Aorta (tissue), 5 donors: ENCODE measurements around the gene SDHAF3. TPM values are rescaled to one million over a fixed set of nuclear protein-coding genes. Genes with fewer than 3 reads are reported as not detected.
A peak's percentile ranks its signal among the peaks of the same experiment; 100 is the strongest.
"Not testable (repeated sequence)": the region's sequence is repeated elsewhere in the genome, so short reads cannot be mapped to it uniquely, and the experiment has no call there.

Source experiments
- ATAC-seq: fragments of 200-7000 bp; cut with Tn5 transposase; one replicate; pipeline ENCODE4 v1.9.1; 2022; ENCODE audit warnings: moderate library complexity; ENCODE audit not compliant: low FRiP score
- DNase-seq, 2 donors: peaks; one replicate each; pipeline ENCODE4 v3.0.0-alpha.2; 2020
- H3K27ac ChIP-seq, 2 donors: one replicate each; pipeline ENCODE4 v1.5.1; 2013; ENCODE audit warnings: low read length in 2 of 2, mild to moderate bottlenecking in 2 of 2, moderate library complexity in 2 of 2, control low read depth in 1 of 2, inconsistent platforms in 1 of 2, low read depth in 1 of 2
- H3K27me3 ChIP-seq, 2 donors: one replicate each; pipeline ENCODE4 v1.6.1; 2013; ENCODE audit warnings: control low read depth in 1 of 2, low read length in 1 of 2, mild to moderate bottlenecking in 1 of 2, moderate library complexity in 1 of 2; ENCODE audit not compliant: insufficient read depth in 2 of 2, control insufficient read depth in 1 of 2
- H3K36me3 ChIP-seq, 2 donors: one replicate each; pipeline ENCODE4 v1.6.1; 2013; ENCODE audit warnings: control low read depth in 1 of 2, low read length in 1 of 2, mild to moderate bottlenecking in 1 of 2; ENCODE audit not compliant: insufficient read depth in 2 of 2, control insufficient read depth in 1 of 2
- H3K4me1 ChIP-seq, 2 donors: one replicate each; pipeline ENCODE4 v1.6.1; 2013; ENCODE audit warnings: low read length in 2 of 2, control low read depth in 1 of 2, mild to moderate bottlenecking in 1 of 2, moderate library complexity in 1 of 2; ENCODE audit not compliant: insufficient read depth in 2 of 2, control insufficient read depth in 1 of 2
- H3K4me3 ChIP-seq, 2 donors: one replicate each; pipeline ENCODE4 v1.5.1; 2013; ENCODE audit warnings: low read length in 2 of 2, control low read depth in 1 of 2, mild to moderate bottlenecking in 1 of 2
- H3K9me3 ChIP-seq: one replicate; pipeline ENCODE4 v1.6.1; 2013; ENCODE audit warnings: mild to moderate bottlenecking, low read length; ENCODE audit not compliant: control insufficient read depth
- WGBS, 2 donors: extraction: QIAGEN DNeasy Blood & Tissue Kit; methylation state at CpG; one replicate each; pipeline ENCODE4 v1.1.7; 2013; 5-methylcytosine and 5-hydroxymethylcytosine counted together
- intact Hi-C, 2 donors: fragments of 100-400 bp; cut with DNase I; formaldehyde crosslinking; loops; one replicate each; pipeline versions ENCODE4 v1.14.2 to v1.15.0; 2022
- polyA plus RNA-seq, 2 donors: library from polyadenylated mRNA; stranded (reverse); fragments of 200-250 nt; gene quantifications; one replicate each; pipeline ENCODE4 v1.2.3, GENCODE V29; 2013
- total RNA-seq, 2 donors: library from RNA; stranded (reverse); fragmentation: NEBNext Ultra II Directional; extraction: Animal tissue kit (Norgen Biotek cat#: 25700); gene quantifications; one replicate each; pipeline ENCODE4 v1.2.1, GENCODE V29; 2021
- donor health status: healthy with polysubstance abuse.
- donor health status: Bipolar disorder and iron deficiency.
- donor health status: DM: no; HTN: no; CAD: no.
- donor health status: DM: no; HTN: no; CAD: no.
- donor health status: DM: yes; HTN: yes; CAD: no.

Gene SDHAF3
- total and polyA plus RNA-seq, 4 donors = 6.5 to 11.1 (median 8.0) TPM

DNA sequence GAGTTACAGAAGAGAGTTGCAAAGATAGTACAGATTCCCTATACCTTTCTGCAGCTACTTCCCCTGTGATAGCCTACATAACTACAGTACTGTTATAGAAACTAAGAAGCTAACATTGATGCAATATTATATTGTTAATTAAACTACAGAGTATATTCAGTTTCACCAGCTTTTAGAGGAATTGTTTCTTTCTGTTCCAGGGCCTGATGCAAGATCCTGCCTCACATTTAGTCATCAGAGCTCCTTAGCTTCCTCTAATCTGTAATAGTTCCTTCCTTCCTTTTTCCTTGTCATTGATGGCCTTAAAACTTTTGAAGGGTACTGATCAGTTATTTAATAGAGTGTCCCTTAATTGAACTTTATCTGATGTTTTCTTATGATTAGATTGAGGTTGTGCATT, 56.8 kb downstream of the SDHAF3 start:
- DNase-seq (no peak), ATAC-seq (no peak)
- Histone ChIP-seq H3K27me3 (no peaks in the 10 kb centered on the region), H3K9me3 (no peaks in the 10 kb centered on the region), H3K27ac (no peak overlapping the region), H3K4me3 (no peak overlapping the region), H3K36me3 (no peaks in the 10 kb centered on the region), H3K4me1 (no peaks in the 10 kb centered on the region)
- intact Hi-C loops = no loop called here

DNA sequence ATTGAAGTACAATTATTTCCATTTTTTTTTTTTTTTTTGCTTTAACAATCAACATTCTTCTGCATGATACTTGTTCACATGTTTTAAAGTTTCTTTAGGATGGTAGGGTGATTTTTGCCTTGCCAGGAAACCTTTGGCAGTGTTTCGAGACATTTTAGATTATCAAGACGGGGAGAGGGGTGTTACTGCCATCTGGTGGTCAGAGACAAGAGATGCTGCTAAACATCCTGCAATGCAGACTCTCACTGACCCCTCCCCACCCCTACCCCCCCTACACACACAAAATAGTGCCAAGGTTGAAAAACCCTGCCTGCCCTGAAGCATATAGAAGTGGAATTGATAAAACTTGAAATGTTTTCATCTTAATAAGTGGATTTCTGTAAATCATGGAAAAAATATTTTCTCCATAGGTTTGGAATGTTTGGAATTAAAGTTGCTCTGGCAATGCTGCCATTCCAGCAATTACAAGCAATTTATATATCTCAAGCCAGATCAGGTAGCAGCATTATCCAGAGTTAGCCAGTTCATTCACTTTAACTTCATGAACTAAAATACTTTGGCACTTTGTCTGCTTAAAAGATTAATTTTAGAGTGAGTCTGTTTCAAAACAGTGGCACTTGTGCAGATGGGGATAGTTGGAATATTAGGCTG, 62.1 kb downstream of the SDHAF3 start:
- Histone ChIP-seq H3K36me3 (peaks cover 0 to 1% of the 10 kb centered on the region in 2 donors), H3K4me1 (no peaks in the 10 kb centered on the region), H3K4me3 (no peak overlapping the region), H3K9me3 (no peaks in the 10 kb centered on the region), H3K27ac (no peak overlapping the region), H3K27me3 (no peaks in the 10 kb centered on the region)
- DNase-seq (peak in 1 of 2 donors; percentile 48), ATAC-seq (no peak)
- intact Hi-C loops = loop anchor here (2.0 to 5.0 kb wide), 2 partner anchors 75 to 77 kb away; no protein-coding TSS in a partner anchor
- WGBS, 2 donors = 0 to 2% methylated on average over 2 of the region's 2 CpGs

DNA sequence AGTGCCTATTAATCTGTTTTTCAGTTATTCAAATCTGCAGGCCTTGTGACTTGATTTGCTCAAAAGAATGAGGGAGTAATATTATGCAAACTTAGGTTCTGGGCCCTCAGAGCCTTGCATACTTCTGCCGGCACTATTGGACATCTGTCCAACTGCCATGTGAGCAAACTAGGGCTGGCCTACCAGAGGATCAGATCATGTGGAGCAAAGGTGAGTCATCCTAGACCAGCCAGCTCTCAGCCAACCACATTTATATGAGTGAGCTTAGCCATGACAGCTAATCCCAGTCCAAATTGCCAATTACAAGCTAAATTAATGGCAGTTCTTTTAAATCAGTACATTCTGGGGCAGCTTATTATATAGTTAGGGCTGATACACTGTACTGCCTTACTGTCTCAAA, 69.6 kb downstream of the SDHAF3 start:
- ATAC-seq (no peak), DNase-seq (no peak)
- Histone ChIP-seq H3K4me1 (no peaks in the 10 kb centered on the region), H3K4me3 (no peak overlapping the region), H3K36me3 (peaks cover 0 to 1% of the 10 kb centered on the region in 2 donors), H3K27me3 (no peaks in the 10 kb centered on the region), H3K9me3 (no peaks in the 10 kb centered on the region), H3K27ac (no peak overlapping the region)
- 67 to 72% methylated on average over 1 of the region's 1 CpG for WGBS, 2 donors
- intact Hi-C loops = no loop called here

DNA sequence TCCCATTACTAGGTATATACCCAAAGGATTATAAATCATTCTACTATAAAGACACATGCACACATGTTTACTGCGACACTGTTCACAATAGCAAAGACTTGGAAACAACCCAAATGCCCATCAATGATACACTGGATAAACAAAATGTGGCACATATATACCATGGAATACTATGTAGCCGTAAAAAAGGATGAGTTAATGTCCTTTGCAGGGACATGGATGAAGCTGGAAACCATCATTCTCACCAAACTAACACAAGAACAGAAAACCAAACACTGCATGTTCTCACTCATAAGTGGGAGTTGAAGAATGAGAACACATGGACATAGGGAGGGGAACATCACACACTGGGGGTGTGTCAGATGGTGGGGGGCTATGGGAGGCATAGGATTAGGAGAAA, 78.7 kb downstream of the SDHAF3 start:
- intact Hi-C loops, H3K36me3 ChIP-seq, ATAC-seq, H3K27me3 ChIP-seq, H3K4me1 ChIP-seq, H3K27ac ChIP-seq, H3K9me3 ChIP-seq, H3K4me3 ChIP-seq, DNase-seq: not testable (repeated sequence)
- WGBS, 2 donors = 37 to 62% methylated on average over 2 of the region's 2 CpGs

DNA sequence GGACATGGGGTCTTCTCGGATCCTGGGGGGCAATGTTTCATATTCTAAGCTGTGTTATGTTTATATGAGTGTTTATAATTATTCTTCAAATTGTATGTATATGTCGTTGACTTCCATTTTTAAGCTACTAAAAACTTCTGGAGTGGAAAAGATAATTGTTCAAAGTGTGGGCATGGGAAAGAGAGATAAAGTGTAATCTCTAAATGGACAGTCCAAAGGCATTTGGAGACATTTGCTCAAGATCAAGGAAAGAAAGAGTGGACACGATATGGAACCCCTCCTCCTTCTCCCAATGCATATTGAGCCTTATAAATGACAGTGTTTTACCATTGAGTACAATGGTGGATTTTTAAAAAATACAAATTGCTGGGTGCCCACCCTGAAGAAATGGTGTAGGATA, 81.1 kb downstream of the SDHAF3 start:
- ATAC-seq = no peak
- intact Hi-C loops = no loop called here
- H3K27ac ChIP-seq = no peak overlapping the region
- no peaks in the 10 kb centered on the region for H3K36me3 ChIP-seq
- H3K27me3 ChIP-seq = no peaks in the 10 kb centered on the region
- no peaks in the 10 kb centered on the region for H3K4me1 ChIP-seq
- 66 to 72% methylated on average over 3 of the region's 3 CpGs for WGBS, 2 donors
- H3K9me3 ChIP-seq = no peaks in the 10 kb centered on the region
- no peak overlapping the region for H3K4me3 ChIP-seq
- no peak for DNase-seq

DNA sequence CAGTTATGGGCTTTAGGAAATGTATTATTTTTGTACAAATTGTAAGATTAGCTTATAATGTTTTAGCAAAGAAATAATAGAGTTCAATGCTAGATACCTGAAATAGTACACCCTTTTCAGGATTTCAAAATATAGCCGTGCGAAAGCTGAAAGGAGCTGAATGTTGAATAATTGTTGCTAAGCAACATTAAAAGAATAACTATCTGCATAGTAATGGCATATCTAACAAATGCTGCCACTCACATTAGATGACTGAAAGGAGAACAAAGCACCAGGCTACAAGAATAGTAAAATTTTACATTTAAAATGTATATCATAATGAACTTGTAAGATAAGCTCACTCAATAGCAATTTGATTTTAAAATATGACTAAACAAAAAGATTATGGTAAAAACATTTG, 82.5 kb downstream of the SDHAF3 start:
- 67 to 82% methylated on average over 2 of the region's 2 CpGs for WGBS, 2 donors
- no peaks in the 10 kb centered on the region for H3K4me1 ChIP-seq
- H3K9me3 ChIP-seq = no peaks in the 10 kb centered on the region
- ATAC-seq (no peak), DNase-seq (no peak)
- H3K27ac ChIP-seq = no peak overlapping the region
- no peak overlapping the region for H3K4me3 ChIP-seq
- H3K36me3 ChIP-seq = no peaks in the 10 kb centered on the region
- intact Hi-C loops = no loop called here
- H3K27me3 ChIP-seq = no peaks in the 10 kb centered on the region

DNA sequence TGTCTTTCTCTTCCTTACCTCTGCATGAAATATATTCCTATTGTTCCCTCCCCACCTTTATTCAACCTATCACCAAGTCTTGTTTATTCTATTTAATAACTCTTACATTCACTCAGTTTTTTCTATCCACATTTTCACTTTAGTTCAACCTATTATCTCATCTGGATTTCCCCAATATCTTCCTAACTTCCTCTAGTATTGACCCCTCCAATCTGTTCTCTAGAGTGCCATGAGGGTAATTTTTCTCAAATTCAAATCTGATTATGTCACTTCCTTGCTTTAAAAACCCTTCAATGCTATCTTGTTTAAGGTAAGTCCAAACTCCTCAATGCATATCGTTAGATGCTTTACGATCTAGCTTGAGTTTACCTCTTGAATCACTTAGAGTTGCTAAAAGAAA, 86.5 kb downstream of the SDHAF3 start:
- intact Hi-C loops = no loop called here
- WGBS, 2 donors = 62 to 85% methylated on average over 2 of the region's 2 CpGs
- Histone ChIP-seq H3K4me3 (no peak overlapping the region), H3K9me3 (no peaks in the 10 kb centered on the region), H3K4me1 (no peaks in the 10 kb centered on the region), H3K27me3 (no peaks in the 10 kb centered on the region), H3K27ac (no peak overlapping the region), H3K36me3 (no peaks in the 10 kb centered on the region)
- no peak for DNase-seq
- ATAC-seq = no peak

DNA sequence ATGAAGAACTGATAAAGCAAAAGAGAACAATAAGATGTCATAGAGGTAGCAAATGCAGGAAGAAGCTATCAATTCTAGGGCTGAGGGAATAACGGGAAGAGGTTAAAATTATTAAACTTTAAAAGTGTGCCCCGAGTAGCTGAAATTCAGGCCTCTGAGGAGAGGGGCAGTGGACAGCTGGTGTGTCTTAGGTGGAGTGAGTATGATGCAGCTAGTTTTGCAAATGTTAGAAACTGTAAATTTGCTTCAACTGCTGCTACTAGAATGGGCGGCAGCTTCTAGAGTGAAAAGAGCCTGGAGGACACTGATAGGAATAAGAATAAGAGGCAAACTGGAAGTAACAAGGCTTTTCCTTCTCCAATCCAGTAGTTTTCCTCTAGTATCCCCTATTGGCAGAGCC, 87.3 kb downstream of the SDHAF3 start:
- Histone ChIP-seq H3K36me3 (no peaks in the 10 kb centered on the region), H3K4me3 (no peak overlapping the region), H3K27ac (no peak overlapping the region), H3K27me3 (no peaks in the 10 kb centered on the region), H3K4me1 (no peaks in the 10 kb centered on the region), H3K9me3 (no peaks in the 10 kb centered on the region)
- ATAC-seq = no peak
- no peak for DNase-seq
- WGBS, 2 donors = 72 to 76% methylated on average over 3 of the region's 3 CpGs
- intact Hi-C loops = no loop called here

DNA sequence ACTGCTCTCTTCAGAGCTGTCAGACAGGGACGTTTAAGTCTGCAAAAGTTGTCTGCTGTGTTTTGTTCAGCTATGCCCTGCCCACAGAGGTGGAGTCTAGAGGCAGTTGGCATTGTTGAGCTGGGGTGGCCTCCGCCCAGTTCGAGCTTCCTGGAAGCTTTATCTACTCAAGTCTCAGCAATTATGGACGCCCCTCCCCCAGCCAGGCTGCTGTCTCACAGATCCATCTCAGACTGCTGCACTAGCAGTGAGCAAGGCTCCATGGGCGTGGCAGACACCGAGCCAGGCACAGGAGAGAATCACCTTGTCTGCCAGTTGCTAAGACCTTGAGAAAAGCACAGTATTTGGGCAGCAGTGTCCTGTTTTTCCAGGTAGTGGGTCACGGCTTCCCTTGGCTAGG, 98.1 kb downstream of the SDHAF3 start:
- Histone ChIP-seq H3K9me3 (no peaks in the 10 kb centered on the region), H3K4me1 (no peaks in the 10 kb centered on the region), H3K4me3 (no peak overlapping the region), H3K27me3 (no peaks in the 10 kb centered on the region), H3K36me3 (no peaks in the 10 kb centered on the region), H3K27ac (no peak overlapping the region)
- intact Hi-C loops = no loop called here
- ATAC-seq = no peak
- no peak for DNase-seq
- WGBS, 2 donors = 53 to 55% methylated on average over 7 of the region's 7 CpGs
